Suppressor macrophage treated with lipopolysaccharide for 1 hour (primary cell): ENCODE results near the gene DUT.

Experiments used
- DNase-seq, 3 donors: peaks; one replicate each; pipeline ENCODE4 v3.0.0-alpha.2; 2020 to 2022

Gene DUT

GRCh38 chr15:48330855-48331795, at the start of gene DUT:
Gene DUT, plus strand, starts transcription at chr15:48331429. Its CDS starts 87 bp downstream, at chr15:48331516.
- peak; percentile 80 to 94 (median 90) for DNase-seq

- DNase-seq: no peak
Observed at GRCh38 chr15:48281674-48282073, 49.6 kb upstream of the DUT start.

- DNase-seq: no peak
Observed at GRCh38 chr15:48282216-48282615, 49.0 kb upstream of the DUT start.

- DNase-seq: no peak
Observed at GRCh38 chr15:48283396-48284145, 47.7 kb upstream of the DUT start.

GRCh38 chr15:48285329-48286214, 45.7 kb upstream of the DUT start:
- DNase-seq: peak; percentile 79 to 86 (median 80)

GRCh38 chr15:48289628-48290027, 41.6 kb upstream of the DUT start:
- no peak for DNase-seq

- DNase-seq: no peak
Observed at GRCh38 chr15:48292458-48292857, 38.8 kb upstream of the DUT start.

- DNase-seq: no peak
Observed at GRCh38 chr15:48297668-48298067, 33.6 kb upstream of the DUT start.

- no peak for DNase-seq
Observed at GRCh38 chr15:48298914-48299313, 32.3 kb upstream of the DUT start.

GRCh38 chr15:48300038-48300437, 31.2 kb upstream of the DUT start:
- DNase-seq: no peak

- DNase-seq: no peak
Observed at GRCh38 chr15:48304398-48304797, 26.8 kb upstream of the DUT start.

- no peak for DNase-seq
Observed at GRCh38 chr15:48306639-48307038, 24.6 kb upstream of the DUT start.

GRCh38 chr15:48307586-48307985, 23.6 kb upstream of the DUT start:
- DNase-seq: no peak

- no peak for DNase-seq
Observed at GRCh38 chr15:48309740-48310139, 21.5 kb upstream of the DUT start.

- no peak for DNase-seq
Observed at GRCh38 chr15:48313216-48313615, 18.0 kb upstream of the DUT start.

- no peak for DNase-seq
Observed at GRCh38 chr15:48315041-48315440, 16.2 kb upstream of the DUT start.

- no peak for DNase-seq
Observed at GRCh38 chr15:48317221-48317620, 14.0 kb upstream of the DUT start.

- no peak for DNase-seq
Observed at GRCh38 chr15:48318131-48318530, 13.1 kb upstream of the DUT start.

GRCh38 chr15:48323294-48323693, 7.9 kb upstream of the DUT start:
- no peak for DNase-seq

GRCh38 chr15:48324949-48325348, 6.3 kb upstream of the DUT start:
- DNase-seq: no peak

- no peak for DNase-seq
Observed at GRCh38 chr15:48325400-48325799, 5.8 kb upstream of the DUT start.

- peak in 1 of 3 donors; percentile 3 for DNase-seq
Observed at GRCh38 chr15:48326180-48326579, 5.0 kb upstream of the DUT start.
